AG09319 (cell line): ENCODE results near the gene ERP27.

ENCODE experiments used
- DNase-seq: peaks from one replicate; pipeline ENCODE4 v3.0.0-alpha.2; 2010; ENCODE audit warnings: low read depth; ENCODE audit errors: extremely low read depth
- TF ChIP-seq, protein P1 (sequence below): IDR thresholded peaks from 2 replicates; pipeline ENCODE4 v1.5.1; 2011; ENCODE audit warnings: low read depth, mild to moderate bottlenecking, inconsistent platforms, low read length, moderate library complexity

Gene ERP27

DNA sequence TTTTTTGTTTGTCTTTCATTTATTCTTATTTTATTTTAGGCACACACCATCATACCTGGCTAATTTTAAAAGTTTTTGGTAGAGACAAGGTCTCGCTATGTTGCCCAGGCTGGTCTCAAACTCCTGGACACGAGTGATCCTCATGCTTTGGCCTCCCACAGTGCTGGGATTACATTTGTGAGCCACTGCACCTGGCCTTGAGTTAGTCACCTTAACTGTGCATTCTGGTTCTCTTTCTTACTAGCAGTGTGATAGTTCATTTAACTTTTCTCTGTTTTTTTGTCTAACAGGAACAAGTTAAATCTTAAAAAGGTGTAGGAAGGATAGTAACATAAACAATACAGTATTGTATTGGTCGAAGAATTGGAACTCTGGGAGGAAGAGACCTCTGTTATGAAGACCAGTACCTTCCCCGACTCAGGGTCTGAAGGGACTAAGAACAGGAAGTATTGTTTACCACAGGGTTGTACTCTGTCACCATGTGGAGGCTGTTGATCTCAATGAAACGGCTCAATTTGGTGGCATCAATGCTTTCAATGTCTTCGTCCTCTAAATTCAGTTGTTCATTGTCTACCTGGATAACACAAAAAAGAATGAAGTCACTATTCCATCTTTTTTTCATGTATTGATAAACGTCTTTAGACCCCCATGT, 17.7 kb downstream of the ERP27 start:
- DNase-seq = no peak
- TF ChIP-seq, protein P1, sequence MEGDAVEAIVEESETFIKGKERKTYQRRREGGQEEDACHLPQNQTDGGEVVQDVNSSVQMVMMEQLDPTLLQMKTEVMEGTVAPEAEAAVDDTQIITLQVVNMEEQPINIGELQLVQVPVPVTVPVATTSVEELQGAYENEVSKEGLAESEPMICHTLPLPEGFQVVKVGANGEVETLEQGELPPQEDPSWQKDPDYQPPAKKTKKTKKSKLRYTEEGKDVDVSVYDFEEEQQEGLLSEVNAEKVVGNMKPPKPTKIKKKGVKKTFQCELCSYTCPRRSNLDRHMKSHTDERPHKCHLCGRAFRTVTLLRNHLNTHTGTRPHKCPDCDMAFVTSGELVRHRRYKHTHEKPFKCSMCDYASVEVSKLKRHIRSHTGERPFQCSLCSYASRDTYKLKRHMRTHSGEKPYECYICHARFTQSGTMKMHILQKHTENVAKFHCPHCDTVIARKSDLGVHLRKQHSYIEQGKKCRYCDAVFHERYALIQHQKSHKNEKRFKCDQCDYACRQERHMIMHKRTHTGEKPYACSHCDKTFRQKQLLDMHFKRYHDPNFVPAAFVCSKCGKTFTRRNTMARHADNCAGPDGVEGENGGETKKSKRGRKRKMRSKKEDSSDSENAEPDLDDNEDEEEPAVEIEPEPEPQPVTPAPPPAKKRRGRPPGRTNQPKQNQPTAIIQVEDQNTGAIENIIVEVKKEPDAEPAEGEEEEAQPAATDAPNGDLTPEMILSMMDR = no peak

DNA sequence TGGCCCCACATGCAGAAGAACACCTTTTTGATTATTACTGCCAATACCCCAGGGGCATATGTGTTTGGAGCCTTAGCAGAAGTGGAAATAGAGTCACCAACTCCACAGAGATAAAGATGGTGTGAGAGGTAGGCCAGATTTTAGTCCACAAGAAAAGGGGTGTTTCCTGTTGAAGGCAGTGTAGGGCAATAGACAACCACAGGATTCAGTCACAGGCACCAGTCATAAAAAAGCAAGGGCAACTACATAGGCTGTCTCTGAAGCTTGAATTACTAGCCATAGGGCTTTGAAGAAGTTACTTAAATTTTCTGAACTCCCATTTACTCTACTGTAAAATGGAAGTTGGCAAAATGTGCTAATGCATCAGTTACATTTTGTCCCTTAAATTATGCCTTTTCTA, 18.9 kb downstream of the ERP27 start:
- no peak for DNase-seq
- TF ChIP-seq, protein P1 = no peak

DNA sequence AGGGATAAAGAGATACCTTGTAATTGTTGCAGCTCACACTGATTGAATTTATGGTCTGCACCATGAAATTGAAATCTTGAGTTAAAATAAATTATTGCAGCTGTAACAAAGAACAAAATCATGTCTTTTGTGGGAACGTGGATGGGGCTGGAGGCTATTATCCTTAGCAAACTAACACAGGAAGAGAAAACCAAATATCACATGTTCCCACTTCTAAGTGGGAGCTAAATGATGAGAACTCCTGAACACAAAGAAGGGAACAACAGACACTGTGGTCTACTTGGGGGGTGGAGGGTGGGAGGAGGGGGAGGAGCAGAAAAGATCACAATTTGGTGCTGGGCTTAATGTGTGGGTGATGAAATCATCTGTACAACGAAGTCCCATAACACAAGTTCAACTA, 22.6 kb downstream of the ERP27 start:
- TF ChIP-seq, protein P1 = no peak
- no peak for DNase-seq

DNA sequence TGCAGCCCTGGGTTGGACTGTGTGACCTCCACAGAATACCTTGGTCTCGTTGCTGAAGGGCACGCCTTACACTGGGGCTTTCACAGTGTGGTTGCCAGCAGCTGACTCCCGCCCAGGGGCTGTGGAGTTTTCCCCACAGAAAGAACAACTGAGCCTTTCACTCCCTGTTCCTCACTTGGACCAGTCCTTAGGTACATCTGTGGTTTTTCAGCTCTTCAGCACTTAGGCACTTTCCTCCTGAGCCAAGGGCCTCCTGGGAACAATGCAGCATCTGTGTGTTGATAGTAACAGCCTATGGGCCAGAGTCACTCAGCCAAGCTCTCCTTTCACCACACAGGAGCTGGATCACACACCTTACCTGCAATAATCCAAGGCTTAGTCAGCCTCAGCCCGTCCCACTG, 25.0 kb downstream of the ERP27 start:
- no peak for DNase-seq
- TF ChIP-seq, protein P1 = no peak

DNA sequence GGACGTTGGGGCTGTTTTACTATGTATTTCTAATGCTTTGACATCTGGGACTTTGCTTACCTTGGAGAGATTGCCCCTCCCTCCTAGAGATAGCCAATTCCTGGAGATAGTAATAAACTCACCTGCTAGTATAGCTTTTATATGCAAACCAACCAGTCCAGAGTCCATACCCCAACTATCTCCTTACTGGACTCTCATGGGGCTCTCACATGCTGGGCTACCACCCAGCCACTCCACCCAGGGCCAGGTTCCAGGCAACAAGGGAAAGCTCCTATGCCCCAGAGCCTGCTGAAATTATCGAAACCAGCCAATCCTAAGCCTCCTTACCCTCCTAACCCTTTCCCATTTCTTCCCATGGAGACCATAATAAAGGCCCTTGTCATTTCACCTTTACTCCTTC, 27.2 kb downstream of the ERP27 start:
- TF ChIP-seq, protein P1 = no peak
- no peak for DNase-seq

DNA sequence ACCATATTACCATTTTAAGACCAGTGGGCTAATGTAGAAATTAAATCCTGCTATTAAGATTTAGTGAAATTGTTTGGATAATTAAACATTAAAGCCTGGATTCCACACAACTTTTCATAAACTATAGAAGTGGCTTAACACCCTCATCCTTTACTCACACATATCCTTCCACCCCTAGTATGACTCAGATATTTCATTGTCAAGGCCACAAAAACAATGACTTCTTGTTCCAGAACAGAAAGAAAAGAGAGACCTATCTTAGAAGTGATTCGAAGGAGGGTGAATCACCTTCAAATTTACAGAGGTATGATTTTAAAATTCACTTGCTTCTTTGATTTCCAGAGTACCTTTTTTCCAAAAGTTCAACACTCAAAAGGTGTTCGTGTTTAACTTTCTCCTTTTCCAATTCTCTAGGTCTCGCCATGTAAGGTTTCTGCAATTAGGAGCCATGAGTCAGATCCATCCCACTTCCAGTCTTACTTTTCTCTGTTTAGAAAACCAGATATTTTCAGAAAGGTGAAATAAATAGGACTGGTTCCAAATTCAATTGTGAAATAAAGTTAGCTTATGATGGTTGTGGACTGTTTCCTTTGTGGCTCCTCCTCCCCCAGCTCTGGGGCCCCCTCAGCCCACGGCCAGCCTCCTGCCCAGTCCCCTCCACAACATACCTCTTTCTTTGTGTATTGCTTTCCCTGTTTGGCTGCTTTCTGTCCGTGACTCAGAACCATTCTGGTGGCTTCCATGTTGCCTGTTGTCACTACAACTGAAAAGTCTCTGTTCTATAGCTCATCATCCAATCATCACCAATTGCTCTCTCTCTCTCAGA, 28.0 kb downstream of the ERP27 start:
- DNase-seq = no peak
- TF ChIP-seq, protein P1 = no peak

DNA sequence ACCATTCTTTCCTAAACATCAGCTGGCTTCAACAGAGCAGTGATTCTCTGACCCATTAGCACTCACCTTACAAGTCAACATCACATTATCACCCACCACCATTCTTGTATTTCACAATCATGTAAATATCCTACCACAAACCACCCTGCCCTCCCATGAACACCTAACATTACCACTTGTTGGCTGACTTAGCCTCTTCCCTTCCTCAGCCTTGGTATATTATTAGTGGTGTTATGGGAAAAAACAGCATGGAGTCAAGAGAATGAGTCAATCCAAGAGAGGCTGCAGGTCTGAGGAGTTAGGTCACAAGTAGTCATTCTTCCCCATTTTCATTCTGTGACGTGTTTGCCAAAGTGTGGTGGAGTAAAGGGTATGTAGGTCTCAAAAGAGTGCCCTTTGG, 30.4 kb downstream of the ERP27 start:
- DNase-seq = no peak
- TF ChIP-seq, protein P1 = no peak
